SK-N-MC (cell line): ENCODE measurements around the gene TLE4.

Experiments used
- EZH2 ChIP-seq: fragments of 200-600 bp; sonication (generic); IDR thresholded peaks from one replicate; pipeline ENCODE4 v1.6.1; 2017; ENCODE audit warnings: antibody characterized with exemption
- POLR2AphosphoS5 ChIP-seq: IDR thresholded peaks from 2 replicates; pipeline ENCODE4 v1.6.1; 2012; ENCODE audit warnings: mild to moderate bottlenecking, low read depth, low read length, borderline replicate concordance

GRCh38 chr9:79694208-79694607 lies 122.4 kb downstream of the TLE4 start:
- TF ChIP-seq POLR2AphosphoS5 (no peak), EZH2 (no peak)
